Endothelial cell (in vitro differentiated cells): Measurements from ENCODE around the gene RGS14. TPM values are rescaled to one million over a fixed set of nuclear protein-coding genes. Genes with fewer than 3 reads are reported as not detected.

ENCODE experiments used
- DNase-seq: peaks from one replicate; pipeline ENCODE4 v3.0.0; 2021; ENCODE audit warnings: low spot score
- H3K27ac Mint-ChIP-seq: one replicate; pipeline ENCODE4 v1.8.0; 2021; ENCODE audit warnings: mixed read lengths, inconsistent platforms; ENCODE audit not compliant: unreplicated experiment
- H3K27me3 Mint-ChIP-seq: one replicate; pipeline ENCODE4 v1.8.0; 2021; ENCODE audit warnings: mild to moderate bottlenecking, moderate library complexity, mixed read lengths, inconsistent platforms; ENCODE audit not compliant: unreplicated experiment
- H3K36me3 Mint-ChIP-seq: one replicate; pipeline ENCODE4 v1.8.0; 2021; ENCODE audit warnings: mild to moderate bottlenecking, low read depth, mixed read lengths, inconsistent platforms; ENCODE audit not compliant: unreplicated experiment
- H3K4me1 Mint-ChIP-seq: one replicate; pipeline ENCODE4 v1.8.0; 2021; ENCODE audit warnings: mild to moderate bottlenecking, mixed read lengths, inconsistent platforms; ENCODE audit not compliant: unreplicated experiment
- H3K4me3 Mint-ChIP-seq: one replicate; pipeline ENCODE4 v1.8.0; 2021; ENCODE audit warnings: mild to moderate bottlenecking, mixed read lengths, inconsistent platforms; ENCODE audit not compliant: unreplicated experiment
- H3K9me3 Mint-ChIP-seq: one replicate; pipeline ENCODE4 v1.8.0; 2021; ENCODE audit warnings: mixed read lengths, inconsistent platforms; ENCODE audit not compliant: unreplicated experiment
- CTCF ChIP-seq: fragments of 200-600 bp; sonication (generic); IDR thresholded peaks from one replicate; pipeline ENCODE4 v1.5.0; 2021; ENCODE audit warnings: antibody characterized with exemption; ENCODE audit not compliant: unreplicated experiment
- total RNA-seq: library from RNA; stranded (reverse); fragmentation: NEBNext Ultra II Directional; extraction: Animal tissue kit (Norgen Biotek cat#: 25700); gene quantifications from one replicate; pipeline ENCODE4 v1.2.1, GENCODE V29; 2021; ENCODE audit not compliant: unreplicated experiment

The RGS14 gene
- total RNA-seq, 1 donor from 2014 or later = 21.8 TPM

GRCh38 chr5:177383181-177383580 is 25.5 kb downstream of the RGS14 start:
- no peak overlapping the region for H3K27ac Mint-ChIP-seq
- H3K9me3 Mint-ChIP-seq = no peaks in the 10 kb centered on the region
- DNase-seq = no peak
- no peak overlapping the region for H3K4me3 Mint-ChIP-seq
- peaks cover 4% of the 10 kb centered on the region for H3K27me3 Mint-ChIP-seq
- peaks cover 14% of the 10 kb centered on the region for H3K4me1 Mint-ChIP-seq
- H3K36me3 Mint-ChIP-seq = no peaks in the 10 kb centered on the region
- TF ChIP-seq CTCF = no peak

GRCh38 chr5:177384134-177384533 is 26.4 kb downstream of the RGS14 start, which contains the start of gene SLC34A1:
TSS of gene SLC34A1 (plus strand) at chr5:177384434. CDS start at chr5:177385742, 1,308 bp downstream.
- Mint-ChIP-seq H3K4me1 (peaks cover 22% of the 10 kb centered on the region), H3K27ac (no peak within 1 kb of the TSS), H3K36me3 (no peaks in the 10 kb centered on the region), H3K9me3 (no peaks in the 10 kb centered on the region), H3K27me3 (peaks cover 5% of the 10 kb centered on the region), H3K4me3 (no peak within 1 kb of the TSS)
- no peak for TF ChIP-seq CTCF
- DNase-seq = no peak

- no peak for TF ChIP-seq CTCF
- Mint-ChIP-seq H3K4me1 (peaks cover 34% of the 10 kb centered on the region), H3K36me3 (no peaks in the 10 kb centered on the region), H3K4me3 (no peak overlapping the region), H3K27ac (no peak overlapping the region), H3K27me3 (peaks cover 9% of the 10 kb centered on the region), H3K9me3 (no peaks in the 10 kb centered on the region)
- no peak for DNase-seq
These were observed 28.0 kb downstream of the RGS14 start for GRCh38 chr5:177385720-177386119.

GRCh38 chr5:177386542-177386941 is 28.8 kb downstream of the RGS14 start:
- TF ChIP-seq CTCF = no peak
- Mint-ChIP-seq H3K27me3 (peaks cover 9% of the 10 kb centered on the region), H3K4me3 (no peak overlapping the region), H3K4me1 (peaks cover 37% of the 10 kb centered on the region), H3K36me3 (no peaks in the 10 kb centered on the region), H3K9me3 (no peaks in the 10 kb centered on the region), H3K27ac (no peak overlapping the region)
- no peak for DNase-seq

- peaks cover 9% of the 10 kb centered on the region for H3K27me3 Mint-ChIP-seq
- TF ChIP-seq CTCF = no peak
- no peaks in the 10 kb centered on the region for H3K9me3 Mint-ChIP-seq
- DNase-seq = no peak
- no peak overlapping the region for H3K4me3 Mint-ChIP-seq
- peaks cover 35% of the 10 kb centered on the region for H3K4me1 Mint-ChIP-seq
- H3K27ac Mint-ChIP-seq = no peak overlapping the region
- H3K36me3 Mint-ChIP-seq = no peaks in the 10 kb centered on the region
These were observed 29.7 kb downstream of the RGS14 start for GRCh38 chr5:177387405-177387804.
